ENCODE data around the gene PSMB9. TPM values are rescaled to one million over a fixed set of nuclear protein-coding genes. Genes with fewer than 3 reads are reported as not detected.
A peak's percentile ranks its signal among the peaks of the same experiment; 100 is the strongest.

The PSMB9 gene
- total and polyA plus RNA-seq, 2 donors (not counting 1 experiment from before 2014, with no cell fraction given), result 64.4 to 75.0 TPM

- H3K27me3 ChIP-seq (ENCODE audit: control insufficient read depth, insufficient read depth, low read length), result no peaks in the 10 kb centered on the region
- H3K36me3 ChIP-seq (ENCODE audit: control insufficient read depth, insufficient read depth, low read length), result no peaks in the 10 kb centered on the region
- peaks cover 15% of the 10 kb centered on the region for H3K4me1 ChIP-seq (ENCODE audit: control insufficient read depth, extremely low read depth, insufficient read depth, low read length)
- H2AFZ ChIP-seq (ENCODE audit: low read length), result no peak overlapping the region
- no peaks in the 10 kb centered on the region for H3K79me2 ChIP-seq (ENCODE audit: control insufficient read depth, insufficient read depth, low read length)
- peak; percentile 14 to 59 for DNase-seq (ENCODE audit: low read depth in 2 of 2)
- H4K20me1 ChIP-seq (ENCODE audit: control insufficient read depth, extremely low read depth, insufficient read depth, low read length), result no peaks in the 10 kb centered on the region
- no peak for TF ChIP-seq EZH2 (IDR thresholded peaks at IDR 0.05; ENCODE audit: low read length, missing control alignments)
- TF ChIP-seq CTCF (conservative IDR thresholded peaks at IDR 0.05 in 1 of 2, IDR thresholded peaks at IDR 0.05 in 1 of 2; ENCODE audit: low read depth in 1 of 2, low read length in 2 of 2), result no peak
- H3K9me3 ChIP-seq (ENCODE audit: control insufficient read depth, insufficient read depth, low read depth, low read length), result no peaks in the 10 kb centered on the region
- no peak overlapping the region for H3K9ac ChIP-seq (ENCODE audit: insufficient read depth, low read length)
- no peak overlapping the region for H3K4me3 ChIP-seq (replicated peaks in 1 of 4; ENCODE audit: control extremely low read depth in 1 of 4, insufficient read depth in 1 of 4, low read depth in 3 of 4, low read length in 4 of 4)
- H3K4me2 ChIP-seq (ENCODE audit: extremely low read depth, insufficient read depth, low read length), result no peak overlapping the region
- no peak overlapping the region for H3K27ac ChIP-seq (ENCODE audit: insufficient read depth, low read length)
These were observed 28.9 kb downstream of the PSMB9 start for GRCh38 chr6:32882879-32883250.

- no peak overlapping the region for H3K9ac ChIP-seq (ENCODE audit: insufficient read depth, low read length)
- no peaks in the 10 kb centered on the region for H3K9me3 ChIP-seq (ENCODE audit: control insufficient read depth, insufficient read depth, low read depth, low read length)
- no peaks in the 10 kb centered on the region for H3K79me2 ChIP-seq (ENCODE audit: control insufficient read depth, insufficient read depth, low read length)
- H3K4me1 ChIP-seq (ENCODE audit: control insufficient read depth, extremely low read depth, insufficient read depth, low read length), result peaks cover 15% of the 10 kb centered on the region
- no peak overlapping the region for H3K27ac ChIP-seq (ENCODE audit: insufficient read depth, low read length)
- peak; percentile 16 to 64 for DNase-seq (ENCODE audit: low read depth in 2 of 2)
- TF ChIP-seq EZH2 (IDR thresholded peaks at IDR 0.05; ENCODE audit: low read length, missing control alignments), result no peak
- no peak for TF ChIP-seq CTCF (conservative IDR thresholded peaks at IDR 0.05 in 1 of 2, IDR thresholded peaks at IDR 0.05 in 1 of 2; ENCODE audit: low read depth in 1 of 2, low read length in 2 of 2)
- H3K27me3 ChIP-seq (ENCODE audit: control insufficient read depth, insufficient read depth, low read length), result no peaks in the 10 kb centered on the region
- no peak overlapping the region for H3K4me2 ChIP-seq (ENCODE audit: extremely low read depth, insufficient read depth, low read length)
- H4K20me1 ChIP-seq (ENCODE audit: control insufficient read depth, extremely low read depth, insufficient read depth, low read length), result no peaks in the 10 kb centered on the region
- no peak overlapping the region for H2AFZ ChIP-seq (ENCODE audit: low read length)
- no peak overlapping the region for H3K4me3 ChIP-seq (replicated peaks in 1 of 4; ENCODE audit: control extremely low read depth in 1 of 4, insufficient read depth in 1 of 4, low read depth in 3 of 4, low read length in 4 of 4)
- no peaks in the 10 kb centered on the region for H3K36me3 ChIP-seq (ENCODE audit: control insufficient read depth, insufficient read depth, low read length)
These were observed 29.8 kb downstream of the PSMB9 start for GRCh38 chr6:32883789-32884188.

GRCh38 chr6:32885698-32886286 lies 31.8 kb downstream of the PSMB9 start:
- TF ChIP-seq EZH2 (IDR thresholded peaks at IDR 0.05; ENCODE audit: low read length, missing control alignments) (no peak), CTCF (conservative IDR thresholded peaks at IDR 0.05 in 1 of 2, IDR thresholded peaks at IDR 0.05 in 1 of 2; ENCODE audit: low read depth in 1 of 2, low read length in 2 of 2) (peak; percentile 13 to 50)

More at GRCh38 chr6:32885698-32886286, 31.8 kb downstream of the PSMB9 start:
- Histone ChIP-seq H3K4me2 (ENCODE audit: extremely low read depth, insufficient read depth, low read length) (no peak overlapping the region), H3K9me3 (ENCODE audit: control insufficient read depth, insufficient read depth, low read depth, low read length) (no peaks in the 10 kb centered on the region), H2AFZ (ENCODE audit: low read length) (no peak overlapping the region), H3K4me3 (replicated peaks in 1 of 4; ENCODE audit: control extremely low read depth in 1 of 4, insufficient read depth in 1 of 4, low read depth in 3 of 4, low read length in 4 of 4) (no peak overlapping the region), H3K9ac (ENCODE audit: insufficient read depth, low read length) (no peak overlapping the region), H3K36me3 (ENCODE audit: control insufficient read depth, insufficient read depth, low read length) (no peaks in the 10 kb centered on the region), H3K27ac (ENCODE audit: insufficient read depth, low read length) (no peak overlapping the region), H3K27me3 (ENCODE audit: control insufficient read depth, insufficient read depth, low read length) (no peaks in the 10 kb centered on the region), H3K4me1 (ENCODE audit: control insufficient read depth, extremely low read depth, insufficient read depth, low read length) (peaks cover 15% of the 10 kb centered on the region), H3K79me2 (ENCODE audit: control insufficient read depth, insufficient read depth, low read length) (no peaks in the 10 kb centered on the region), H4K20me1 (ENCODE audit: control insufficient read depth, extremely low read depth, insufficient read depth, low read length) (no peaks in the 10 kb centered on the region)
- peak; percentile 52 to 88 for DNase-seq (ENCODE audit: low read depth in 2 of 2)

Data from fibroblast of lung (primary cell).